HG03565 (cell line): ENCODE measurements around the gene STARD8.

Source experiments
- ATAC-seq: cut with Tn5 transposase; IDR thresholded peaks from one replicate; pipeline ENCODE4 v1.9.1; 2021; ENCODE audit warnings: mild to moderate bottlenecking, moderate library complexity; ENCODE audit not compliant: unreplicated experiment

Gene STARD8

GRCh38 chrX:68743754-68744153 lies 96.3 kb downstream of the STARD8 start:
- ATAC-seq, result no peak

GRCh38 chrX:68746988-68747387 lies 99.5 kb downstream of the STARD8 start:
- no peak for ATAC-seq

- no peak for ATAC-seq
Measured at GRCh38 chrX:68748030-68748429, 100.6 kb downstream of the STARD8 start.

- ATAC-seq, result no peak
Measured at GRCh38 chrX:68749426-68749825, 102.0 kb downstream of the STARD8 start.

GRCh38 chrX:68750316-68750715 lies 102.8 kb downstream of the STARD8 start:
- no peak for ATAC-seq

- no peak for ATAC-seq
Measured at GRCh38 chrX:68751372-68751771, 103.9 kb downstream of the STARD8 start.

GRCh38 chrX:68753218-68753617 lies 105.8 kb downstream of the STARD8 start:
- ATAC-seq, result no peak

- no peak for ATAC-seq
Measured at GRCh38 chrX:68754406-68754805, 106.9 kb downstream of the STARD8 start.

GRCh38 chrX:68755616-68756125 lies 108.2 kb downstream of the STARD8 start:
- no peak for ATAC-seq

GRCh38 chrX:68757331-68757730 lies 109.9 kb downstream of the STARD8 start:
- ATAC-seq, result no peak

GRCh38 chrX:68757731-68758130 lies 110.3 kb downstream of the STARD8 start:
- ATAC-seq, result no peak

- no peak for ATAC-seq
Measured at GRCh38 chrX:68758671-68759070, 111.2 kb downstream of the STARD8 start.

- ATAC-seq, result no peak
Measured at GRCh38 chrX:68761086-68761485, 113.6 kb downstream of the STARD8 start.

GRCh38 chrX:68762766-68763165 lies 115.3 kb downstream of the STARD8 start:
- no peak for ATAC-seq

GRCh38 chrX:68763481-68763880 lies 116.0 kb downstream of the STARD8 start:
- ATAC-seq, result no peak
